ENCODE measurements around the gene AMPD2. TPM values are rescaled to one million over a fixed set of nuclear protein-coding genes. Genes with fewer than 3 reads are reported as not detected.

Gene AMPD2
- total RNA-seq, 1 experiment from 2014 or later: 85.8 TPM

- Histone ChIP-seq H3K27ac (ENCODE audit: low read length) (no peak overlapping the region), H3K27me3 (ENCODE audit: control insufficient read depth, insufficient read depth, low read length) (no peaks in the 10 kb centered on the region), H3K4me1 (ENCODE audit: control insufficient read depth, insufficient read depth, low read length) (no peaks in the 10 kb centered on the region), H3K9me3 (ENCODE audit: control insufficient read depth, insufficient read depth, low read depth, low read length) (no peaks in the 10 kb centered on the region), H3K4me3 (ENCODE audit: low read depth in 2 of 2, low read length in 2 of 2) (no peak overlapping the region), H3K36me3 (ENCODE audit: control insufficient read depth, insufficient read depth, low read length) (no peaks in the 10 kb centered on the region)
- ChIA-PET CTCF (interaction anchor here (0.9 kb wide), 1 partner anchor 19 kb away, joined by 3 read pairs; no protein-coding TSS in a partner anchor), POLR2A (interaction anchor here (0.6 kb wide), 1 partner anchor 62 kb away, joined by 6 read pairs; no protein-coding TSS in a partner anchor)
- no TSS peak for BruUV-seq (replicated peaks)
- in situ Hi-C loops (cut with HindIII; ENCODE audit: low pct_unique_long_range_greater_than_20kb, low sequenced_read_pairs): no loop called here
- intact Hi-C loops (cut with micrococcal nuclease; ENCODE audit: unreplicated experiment): no loop called here
- no peak for DNase-seq (ENCODE audit: low read depth, low spot score)
- ATAC-seq: no peak
- TF ChIP-seq REST (IDR thresholded peaks at IDR 0.05; ENCODE audit: insufficient read depth in 1 of 2, low read depth in 2 of 2, low read length in 1 of 2) (no peak), TCF7L2 (IDR thresholded peaks at IDR 0.05; ENCODE audit: low read depth, low read length) (no peak), CTCF (IDR thresholded peaks at IDR 0.05) (no peak), SIN3A (IDR thresholded peaks at IDR 0.05; ENCODE audit: borderline replicate concordance, insufficient read depth, low read depth, low read length) (no peak), POLR2AphosphoS5 (IDR thresholded peaks at IDR 0.05; ENCODE audit: low read depth, low read length) (no peak)
These were observed 8.2 kb upstream of the AMPD2 start for GRCh38 chr1:109611308-109611990.

- Histone ChIP-seq H3K27ac (ENCODE audit: low read length) (no peak overlapping the region), H3K4me1 (ENCODE audit: control insufficient read depth, insufficient read depth, low read length) (no peaks in the 10 kb centered on the region; the same call in 1 of the 2 replicates), H3K9me3 (ENCODE audit: control insufficient read depth, insufficient read depth, low read depth, low read length) (no peaks in the 10 kb centered on the region), H3K4me3 (ENCODE audit: low read depth in 2 of 2, low read length in 2 of 2) (no peak overlapping the region), H3K36me3 (ENCODE audit: control insufficient read depth, insufficient read depth, low read length) (no peaks in the 10 kb centered on the region), H3K27me3 (ENCODE audit: control insufficient read depth, insufficient read depth, low read length) (no peaks in the 10 kb centered on the region)
- BruUV-seq (replicated peaks): no TSS peak
- CTCF ChIA-PET: no interaction called here
- TF ChIP-seq REST (IDR thresholded peaks at IDR 0.05; ENCODE audit: insufficient read depth in 1 of 2, low read depth in 2 of 2, low read length in 1 of 2) (no peak), POLR2AphosphoS5 (IDR thresholded peaks at IDR 0.05; ENCODE audit: low read depth, low read length) (no peak), CTCF (IDR thresholded peaks at IDR 0.05) (no peak), SIN3A (IDR thresholded peaks at IDR 0.05; ENCODE audit: borderline replicate concordance, insufficient read depth, low read depth, low read length) (no peak), TCF7L2 (IDR thresholded peaks at IDR 0.05; ENCODE audit: low read depth, low read length) (no peak)
- in situ Hi-C loops (cut with HindIII; ENCODE audit: low pct_unique_long_range_greater_than_20kb, low sequenced_read_pairs) (no loop called here), intact Hi-C loops (cut with micrococcal nuclease; ENCODE audit: unreplicated experiment) (no loop called here)
- ATAC-seq (no peak), DNase-seq (ENCODE audit: low read depth, low spot score) (no peak)
- POLR2A ChIA-PET: no interaction called here
These were observed 6.1 kb upstream of the AMPD2 start for GRCh38 chr1:109613361-109614147.
